ENCODE data around the gene L1CAM. TPM values are rescaled to one million over a fixed set of nuclear protein-coding genes. Genes with fewer than 3 reads are reported as not detected.

The L1CAM gene
- total and polyA plus RNA-seq, 8 donors = 0.84 to 3.9 (median 1.2) TPM

- Histone ChIP-seq H3K27ac (no peak overlapping the region), H3K4me1 (no peaks in the 10 kb centered on the region), H3K9me3 (no peaks in the 10 kb centered on the region), H3K36me3 (no peaks in the 10 kb centered on the region), H3K4me3 (no peak overlapping the region), H3K27me3 (peaks cover 0 to 8% (median 0%) of the 10 kb centered on the region in 4 donors)
- no peak for TF ChIP-seq CTCF (IDR thresholded peaks at IDR 0.05)
- peak in 2 of 6 donors; percentile 46 to 61 for DNase-seq
- ATAC-seq = no peak
- WGBS, 2 donors = 79% methylated on average over 13 of the region's 13 CpGs
- intact Hi-C loops (cut with DNase I) = no loop called here
- no peak for FAIRE-seq
Measured at GRCh38 chrX:153867671-153868070, 18.3 kb downstream of the L1CAM start.

- Histone ChIP-seq H3K9me3 (no peaks in the 10 kb centered on the region), H3K27me3 (peaks cover 0 to 8% (median 0%) of the 10 kb centered on the region in 4 donors), H3K27ac (no peak overlapping the region), H3K36me3 (no peaks in the 10 kb centered on the region), H3K4me3 (no peak overlapping the region), H3K4me1 (no peaks in the 10 kb centered on the region)
- intact Hi-C loops (cut with DNase I) = no loop called here
- ATAC-seq = no peak
- no peak for TF ChIP-seq CTCF (IDR thresholded peaks at IDR 0.05)
- WGBS, 2 donors = 70 to 81% methylated on average over 9 of the region's 9 CpGs
- DNase-seq = peak in 2 of 6 donors; percentile 34 to 47
- FAIRE-seq = no peak
Measured at GRCh38 chrX:153867139-153867538, 18.8 kb downstream of the L1CAM start.

GRCh38 chrX:153866302-153867019, 19.5 kb downstream of the L1CAM start:
- intact Hi-C loops (cut with DNase I) = no loop called here
- TF ChIP-seq CTCF (IDR thresholded peaks at IDR 0.05) = no peak
- ATAC-seq = no peak
- H3K36me3 ChIP-seq = no peaks in the 10 kb centered on the region
- 69 to 75% methylated on average over 22 of the region's 22 CpGs for WGBS, 2 donors
- peaks cover 0 to 8% (median 0%) of the 10 kb centered on the region in 4 donors for H3K27me3 ChIP-seq
- no peak overlapping the region for H3K4me3 ChIP-seq
- H3K4me1 ChIP-seq = no peaks in the 10 kb centered on the region
- H3K27ac ChIP-seq = no peak overlapping the region
- FAIRE-seq = no peak
- H3K9me3 ChIP-seq = no peaks in the 10 kb centered on the region
- peak in 2 of 6 donors; percentile 30 to 58 for DNase-seq

- FAIRE-seq (no peak), DNase-seq (peak in 1 of 6 donors; percentile 31), ATAC-seq (no peak)
- Histone ChIP-seq H3K4me1 (no peaks in the 10 kb centered on the region), H3K4me3 (no peak overlapping the region), H3K9me3 (no peaks in the 10 kb centered on the region), H3K27me3 (peaks cover 0 to 8% (median 0%) of the 10 kb centered on the region in 4 donors), H3K27ac (no peak overlapping the region), H3K36me3 (no peaks in the 10 kb centered on the region)
- TF ChIP-seq CTCF (IDR thresholded peaks at IDR 0.05) = no peak
- WGBS, 2 donors = 82 to 84% methylated on average over 9 of the region's 9 CpGs
- intact Hi-C loops (cut with DNase I) = no loop called here
Measured at GRCh38 chrX:153865685-153866084, 20.3 kb downstream of the L1CAM start.

- ATAC-seq (no peak), DNase-seq (no peak), FAIRE-seq (no peak)
- Histone ChIP-seq H3K4me1 (no peaks in the 10 kb centered on the region), H3K4me3 (no peak overlapping the region), H3K27me3 (peaks cover 0 to 8% (median 0%) of the 10 kb centered on the region in 4 donors), H3K27ac (no peak overlapping the region), H3K36me3 (no peaks in the 10 kb centered on the region), H3K9me3 (no peaks in the 10 kb centered on the region)
- no peak for TF ChIP-seq CTCF (IDR thresholded peaks at IDR 0.05)
- 81 to 87% methylated on average over 11 of the region's 11 CpGs for WGBS, 2 donors
- intact Hi-C loops (cut with DNase I) = no loop called here
Measured at GRCh38 chrX:153865321-153865580, 20.7 kb downstream of the L1CAM start.
